Activated naive CD8-positive, alpha-beta T cell (primary cell): ENCODE data around the gene FNBP1.

Experiments
- H3K27ac Mint-ChIP-seq: one replicate; pipeline ENCODE4 v1.8.0; 2021; ENCODE audit warnings: mixed read lengths
- H3K27me3 Mint-ChIP-seq: one replicate; pipeline ENCODE4 v1.8.0; 2021; ENCODE audit warnings: mixed read lengths
- H3K36me3 Mint-ChIP-seq: one replicate; pipeline ENCODE4 v1.8.0; 2021; ENCODE audit warnings: mixed read lengths
- H3K4me1 Mint-ChIP-seq: one replicate; pipeline ENCODE4 v1.8.0; 2021; ENCODE audit warnings: low read depth, mixed read lengths
- H3K4me3 Mint-ChIP-seq: one replicate; pipeline ENCODE4 v1.8.0; 2021; ENCODE audit warnings: mild to moderate bottlenecking, mixed read lengths
- H3K9me3 Mint-ChIP-seq: one replicate; pipeline ENCODE4 v1.8.0; 2021; ENCODE audit warnings: low read depth, mixed read lengths

The FNBP1 gene

GRCh38 chr9:129923589-129923988 lies 119.4 kb downstream of the FNBP1 start:
- Mint-ChIP-seq H3K4me1 (peaks cover 17% of the 10 kb centered on the region), H3K27ac (no peak overlapping the region), H3K9me3 (no peaks in the 10 kb centered on the region), H3K27me3 (no peaks in the 10 kb centered on the region), H3K4me3 (no peak overlapping the region), H3K36me3 (peaks cover 6% of the 10 kb centered on the region)

GRCh38 chr9:129921905-129922304 lies 121.1 kb downstream of the FNBP1 start:
- peaks cover 6% of the 10 kb centered on the region for H3K36me3 Mint-ChIP-seq
- H3K27me3 Mint-ChIP-seq, result no peaks in the 10 kb centered on the region
- no peak overlapping the region for H3K4me3 Mint-ChIP-seq
- no peaks in the 10 kb centered on the region for H3K9me3 Mint-ChIP-seq
- peaks cover 24% of the 10 kb centered on the region for H3K4me1 Mint-ChIP-seq
- peak overlapping the region; percentile 64 for H3K27ac Mint-ChIP-seq

GRCh38 chr9:129919841-129920240 lies 123.1 kb downstream of the FNBP1 start:
- Mint-ChIP-seq H3K27me3 (no peaks in the 10 kb centered on the region), H3K27ac (peak overlapping the region; percentile 67), H3K4me3 (no peak overlapping the region), H3K4me1 (peaks cover 32% of the 10 kb centered on the region), H3K9me3 (no peaks in the 10 kb centered on the region), H3K36me3 (peaks cover 11% of the 10 kb centered on the region)

- peak overlapping the region; percentile 81 for H3K27ac Mint-ChIP-seq
- H3K4me3 Mint-ChIP-seq, result no peak overlapping the region
- peaks cover 30% of the 10 kb centered on the region for H3K4me1 Mint-ChIP-seq
- peaks cover 11% of the 10 kb centered on the region for H3K36me3 Mint-ChIP-seq
- H3K27me3 Mint-ChIP-seq, result no peaks in the 10 kb centered on the region
- H3K9me3 Mint-ChIP-seq, result no peaks in the 10 kb centered on the region
Measured at GRCh38 chr9:129919277-129919676, 123.7 kb downstream of the FNBP1 start.

GRCh38 chr9:129918296-129918950 lies 124.6 kb downstream of the FNBP1 start:
- Mint-ChIP-seq H3K27me3 (no peaks in the 10 kb centered on the region), H3K36me3 (peaks cover 11% of the 10 kb centered on the region), H3K27ac (peak overlapping the region; percentile 81), H3K4me3 (no peak overlapping the region), H3K4me1 (peaks cover 29% of the 10 kb centered on the region), H3K9me3 (no peaks in the 10 kb centered on the region)

GRCh38 chr9:129916707-129917106 lies 126.3 kb downstream of the FNBP1 start:
- H3K36me3 Mint-ChIP-seq, result peaks cover 8% of the 10 kb centered on the region
- no peak overlapping the region for H3K27ac Mint-ChIP-seq
- H3K4me1 Mint-ChIP-seq, result peaks cover 26% of the 10 kb centered on the region
- no peak overlapping the region for H3K4me3 Mint-ChIP-seq
- H3K27me3 Mint-ChIP-seq, result no peaks in the 10 kb centered on the region
- H3K9me3 Mint-ChIP-seq, result no peaks in the 10 kb centered on the region

- Mint-ChIP-seq H3K36me3 (peaks cover 8% of the 10 kb centered on the region), H3K4me3 (no peak overlapping the region), H3K9me3 (no peaks in the 10 kb centered on the region), H3K27me3 (no peaks in the 10 kb centered on the region), H3K27ac (peak overlapping the region; percentile 70), H3K4me1 (peaks cover 30% of the 10 kb centered on the region)
Measured at GRCh38 chr9:129914051-129914450, 128.9 kb downstream of the FNBP1 start.

- H3K27me3 Mint-ChIP-seq, result no peaks in the 10 kb centered on the region
- peaks cover 14% of the 10 kb centered on the region for H3K36me3 Mint-ChIP-seq
- no peak overlapping the region for H3K4me3 Mint-ChIP-seq
- H3K4me1 Mint-ChIP-seq, result peaks cover 21% of the 10 kb centered on the region
- peak overlapping the region; percentile 81 for H3K27ac Mint-ChIP-seq
- H3K9me3 Mint-ChIP-seq, result no peaks in the 10 kb centered on the region
Measured at GRCh38 chr9:129910628-129911567, 132.1 kb downstream of the FNBP1 start.

- no peaks in the 10 kb centered on the region for H3K9me3 Mint-ChIP-seq
- peaks cover 19% of the 10 kb centered on the region for H3K4me1 Mint-ChIP-seq
- no peaks in the 10 kb centered on the region for H3K27me3 Mint-ChIP-seq
- H3K27ac Mint-ChIP-seq, result no peak overlapping the region
- no peak overlapping the region for H3K4me3 Mint-ChIP-seq
- H3K36me3 Mint-ChIP-seq, result peaks cover 13% of the 10 kb centered on the region
Measured at GRCh38 chr9:129909851-129910250, 133.1 kb downstream of the FNBP1 start.

- H3K4me1 Mint-ChIP-seq, result peaks cover 21% of the 10 kb centered on the region
- no peaks in the 10 kb centered on the region for H3K9me3 Mint-ChIP-seq
- H3K27ac Mint-ChIP-seq, result peak overlapping the region; percentile 51
- no peaks in the 10 kb centered on the region for H3K27me3 Mint-ChIP-seq
- H3K36me3 Mint-ChIP-seq, result peaks cover 13% of the 10 kb centered on the region
- no peak overlapping the region for H3K4me3 Mint-ChIP-seq
Measured at GRCh38 chr9:129908906-129909305, 134.1 kb downstream of the FNBP1 start.

GRCh38 chr9:129907201-129907600 lies 135.8 kb downstream of the FNBP1 start:
- Mint-ChIP-seq H3K4me3 (no peak overlapping the region), H3K9me3 (no peaks in the 10 kb centered on the region), H3K27ac (peak overlapping the region; percentile 55), H3K36me3 (peaks cover 13% of the 10 kb centered on the region), H3K4me1 (peaks cover 18% of the 10 kb centered on the region), H3K27me3 (no peaks in the 10 kb centered on the region)

GRCh38 chr9:129906298-129906697 lies 136.7 kb downstream of the FNBP1 start:
- Mint-ChIP-seq H3K27me3 (no peaks in the 10 kb centered on the region), H3K9me3 (no peaks in the 10 kb centered on the region), H3K27ac (peak overlapping the region; percentile 68), H3K4me3 (no peak overlapping the region), H3K4me1 (peaks cover 21% of the 10 kb centered on the region), H3K36me3 (peaks cover 15% of the 10 kb centered on the region)

GRCh38 chr9:129904734-129905133 lies 138.3 kb downstream of the FNBP1 start:
- Mint-ChIP-seq H3K4me1 (peaks cover 19% of the 10 kb centered on the region), H3K27ac (peak overlapping the region; percentile 86), H3K4me3 (no peak overlapping the region), H3K9me3 (no peaks in the 10 kb centered on the region), H3K27me3 (no peaks in the 10 kb centered on the region), H3K36me3 (peaks cover 15% of the 10 kb centered on the region)

- H3K9me3 Mint-ChIP-seq, result no peaks in the 10 kb centered on the region
- peak overlapping the region; percentile 58 for H3K27ac Mint-ChIP-seq
- H3K4me1 Mint-ChIP-seq, result peaks cover 25% of the 10 kb centered on the region
- no peaks in the 10 kb centered on the region for H3K27me3 Mint-ChIP-seq
- H3K36me3 Mint-ChIP-seq, result peaks cover 16% of the 10 kb centered on the region
- H3K4me3 Mint-ChIP-seq, result no peak overlapping the region
Measured at GRCh38 chr9:129902740-129903134, 140.3 kb downstream of the FNBP1 start.

- Mint-ChIP-seq H3K36me3 (peaks cover 14% of the 10 kb centered on the region), H3K27me3 (no peaks in the 10 kb centered on the region), H3K9me3 (no peaks in the 10 kb centered on the region), H3K4me3 (no peak overlapping the region), H3K4me1 (peaks cover 28% of the 10 kb centered on the region), H3K27ac (peak overlapping the region; percentile 86)
Measured at GRCh38 chr9:129901993-129902739, 140.8 kb downstream of the FNBP1 start.
